Duodenal mucosa (tissue), 2 donors: ENCODE measurements around the gene INKA2.
A peak's percentile ranks its signal among the peaks of the same experiment; 100 is the strongest.

Experiments
- H3K27ac ChIP-seq: one replicate; pipeline ENCODE4 v1.7.0; 2013; ENCODE audit warnings: low read depth, low read length
- H3K27me3 ChIP-seq, 2 donors: one replicate each; pipeline ENCODE4 v1.7.0; 2013; ENCODE audit warnings: low read length in 2 of 2, control low read depth in 1 of 2; ENCODE audit not compliant: insufficient read depth in 2 of 2, control insufficient read depth in 1 of 2
- H3K36me3 ChIP-seq, 2 donors: one replicate each; pipeline ENCODE4 v1.7.0; 2013; ENCODE audit warnings: low read length in 2 of 2, control low read depth in 1 of 2; ENCODE audit not compliant: insufficient read depth in 2 of 2, control insufficient read depth in 1 of 2
- H3K4me1 ChIP-seq, 2 donors: one replicate each; pipeline ENCODE4 v1.7.0; 2013; ENCODE audit warnings: low read length in 2 of 2, control low read depth in 1 of 2; ENCODE audit not compliant: insufficient read depth in 2 of 2, control insufficient read depth in 1 of 2
- H3K4me3 ChIP-seq, 2 donors: one replicate each; pipeline ENCODE4 v1.7.0; 2013; ENCODE audit warnings: low read length in 2 of 2, low read depth in 1 of 2
- H3K9ac ChIP-seq, 2 donors: one replicate each; pipeline ENCODE4 v1.7.0; 2013; ENCODE audit warnings: low read length in 2 of 2, low read depth in 1 of 2
- H3K9me3 ChIP-seq, 2 donors: one replicate each; pipeline ENCODE4 v1.7.0; 2013; ENCODE audit warnings: low read length in 2 of 2, control low read depth in 1 of 2; ENCODE audit not compliant: control insufficient read depth in 1 of 2

The INKA2 gene

DNA sequence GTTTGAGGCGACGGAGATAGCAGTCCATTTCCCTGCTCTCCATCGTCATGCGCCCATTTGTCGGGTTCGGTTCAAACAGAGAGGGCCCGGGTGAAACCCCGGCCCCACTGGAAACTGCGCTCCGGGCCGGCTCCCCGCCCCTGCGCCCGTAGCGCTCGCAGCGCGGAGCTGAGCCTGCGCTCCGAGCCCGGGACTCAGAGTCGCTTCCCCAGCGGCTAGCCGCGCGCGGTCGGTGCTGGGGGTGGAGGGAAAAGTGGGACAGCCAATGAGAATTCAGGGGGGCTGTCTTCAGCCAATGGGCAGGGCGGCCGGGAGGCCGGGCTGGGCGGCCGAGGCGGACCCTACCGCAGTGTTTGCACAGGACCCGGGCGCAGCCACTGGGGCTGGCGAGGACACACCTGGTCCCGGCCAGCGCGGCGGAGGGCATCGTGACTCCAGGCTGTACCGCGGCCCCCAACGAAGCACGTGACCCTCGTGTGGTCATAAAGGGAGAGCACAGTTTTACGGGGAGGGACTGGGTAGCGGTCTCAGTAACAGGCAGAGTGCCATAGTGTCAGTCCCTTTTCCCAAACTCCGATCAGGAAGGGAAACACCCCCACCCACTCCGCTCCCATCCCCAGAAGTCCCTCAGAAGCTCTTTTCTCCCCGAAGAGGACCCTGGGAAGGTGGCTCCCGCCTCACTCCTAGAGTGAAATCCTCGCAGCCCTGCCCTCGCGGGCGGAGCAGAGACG, at the start of gene INKA2:
TSS of gene INKA2 (minus strand) at position 202 of the 731 bp plus-strand sequence. CDS start at position 49, 153 bp downstream.
- Histone ChIP-seq H3K9ac (peak within 1 kb of the TSS; percentile 65 to 70), H3K9me3 (no peaks in the 10 kb centered on the region), H3K36me3 (no peaks in the 10 kb centered on the region), H3K27me3 (peaks cover 4 to 22% of the 10 kb centered on the region in 2 donors), H3K4me1 (peaks cover 28 to 31% of the 10 kb centered on the region in 2 donors), H3K27ac (peak within 1 kb of the TSS; percentile 84), H3K4me3 (peak within 1 kb of the TSS; percentile 81 to 84)

DNA sequence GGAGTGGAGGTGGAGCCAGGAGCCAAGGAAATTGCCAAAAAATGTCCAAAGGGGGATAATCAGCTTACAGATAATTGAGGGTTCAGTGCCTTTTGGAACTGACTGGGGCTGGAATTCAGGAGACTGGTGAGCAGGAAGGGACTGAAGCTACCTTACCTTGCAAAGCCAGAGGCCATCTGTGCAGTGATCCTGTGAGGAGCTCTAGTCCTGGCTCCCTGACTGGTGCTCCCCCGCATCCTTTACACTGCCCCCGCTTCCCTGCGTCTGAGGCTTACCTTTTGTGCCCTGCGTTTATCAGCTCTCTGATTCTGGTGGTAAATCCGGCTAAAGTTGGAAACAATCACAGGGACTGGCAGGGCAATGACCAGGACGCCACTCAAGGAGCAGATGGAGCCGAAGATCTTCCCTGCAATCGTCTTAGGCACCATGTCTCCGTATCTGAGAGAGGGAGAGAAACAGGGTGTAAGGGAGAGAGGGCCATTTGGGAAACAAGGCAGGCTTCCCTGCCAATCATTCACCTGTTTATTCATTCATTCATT, 47.5 kb upstream of the INKA2 start:
- Histone ChIP-seq H3K9ac (no peak overlapping the region), H3K9me3 (no peaks in the 10 kb centered on the region), H3K27me3 (peaks cover 0 to 3% of the 10 kb centered on the region in 2 donors), H3K4me1 (no peaks in the 10 kb centered on the region), H3K27ac (no peak overlapping the region), H3K36me3 (no peaks in the 10 kb centered on the region), H3K4me3 (no peak overlapping the region)

GRCh38 chr1:111784273-111784901, 45.2 kb upstream of the INKA2 start:
- Histone ChIP-seq H3K27me3 (peaks cover 0 to 3% of the 10 kb centered on the region in 2 donors), H3K9ac (no peak overlapping the region), H3K4me1 (no peaks in the 10 kb centered on the region), H3K36me3 (no peaks in the 10 kb centered on the region), H3K4me3 (no peak overlapping the region), H3K27ac (no peak overlapping the region), H3K9me3 (no peaks in the 10 kb centered on the region)

DNA sequence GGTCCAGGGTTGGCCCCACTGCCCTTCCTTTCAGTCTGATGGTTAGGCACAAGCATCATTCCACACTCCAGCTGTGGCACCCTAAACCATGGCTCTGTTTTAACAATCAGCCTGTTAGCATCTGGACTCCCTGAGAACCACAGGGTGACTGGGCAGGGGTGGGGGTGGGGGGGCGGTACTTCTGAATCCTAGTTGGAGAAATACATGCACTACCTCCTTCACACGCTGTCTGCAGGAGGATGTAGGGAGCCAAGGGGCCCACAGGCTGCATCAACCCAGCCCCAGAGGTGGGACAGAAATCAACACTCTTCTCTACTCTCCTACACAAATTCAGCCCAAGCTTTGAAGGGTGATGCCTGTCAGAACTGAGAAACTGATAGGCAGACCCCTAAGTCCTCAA, 40.4 kb upstream of the INKA2 start:
- Histone ChIP-seq H3K9ac (no peak overlapping the region), H3K4me1 (no peaks in the 10 kb centered on the region), H3K36me3 (no peaks in the 10 kb centered on the region), H3K9me3 (no peaks in the 10 kb centered on the region), H3K27me3 (no peaks in the 10 kb centered on the region), H3K4me3 (no peak overlapping the region), H3K27ac (no peak overlapping the region)

DNA sequence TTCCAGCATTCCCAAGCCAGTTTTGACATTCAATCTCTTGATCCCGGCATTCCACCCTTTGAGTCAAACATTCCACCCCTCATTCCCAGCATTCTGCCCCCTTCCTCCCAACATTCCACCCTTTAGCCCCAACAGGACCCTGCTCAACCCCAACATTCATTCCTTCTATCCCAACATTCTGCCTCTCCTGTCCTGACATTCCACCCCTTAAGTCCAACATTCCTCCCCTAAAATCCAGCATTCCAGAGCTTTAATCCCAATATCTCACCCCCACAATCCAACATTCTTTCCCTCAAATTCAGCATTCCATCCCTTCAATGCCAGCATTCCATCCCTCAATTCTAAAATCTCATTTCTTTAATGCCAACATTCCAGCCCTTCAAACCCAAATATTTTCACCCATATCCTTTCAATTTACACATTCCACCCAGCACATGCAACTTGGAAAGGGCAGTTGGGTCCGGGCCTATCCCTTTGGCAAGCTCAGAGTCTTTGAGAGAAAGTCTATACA, 39.4 kb upstream of the INKA2 start:
- H3K9me3 ChIP-seq = no peaks in the 10 kb centered on the region
- no peaks in the 10 kb centered on the region for H3K36me3 ChIP-seq
- no peak overlapping the region for H3K9ac ChIP-seq

DNA sequence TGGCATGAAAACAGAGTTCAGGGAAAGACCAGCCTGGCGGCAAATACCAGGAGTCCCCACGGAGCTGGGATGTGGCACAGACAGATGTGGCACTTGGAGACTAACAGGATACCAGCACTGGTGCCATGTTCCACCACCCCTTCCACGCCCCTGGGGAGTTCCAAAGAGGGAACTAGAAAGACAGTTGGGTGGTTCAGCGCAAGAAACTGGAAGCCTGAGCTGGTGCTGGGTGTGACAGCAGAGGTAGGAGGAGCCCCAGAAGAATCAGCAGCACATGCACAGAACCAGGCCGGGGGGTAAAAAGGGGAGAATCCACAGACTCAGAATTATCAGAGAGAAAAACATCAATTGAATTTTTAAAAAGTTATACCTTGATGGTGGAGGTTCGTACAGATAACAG, 38.9 kb upstream of the INKA2 start:
- no peaks in the 10 kb centered on the region for H3K9me3 ChIP-seq
- no peak overlapping the region for H3K27ac ChIP-seq
- H3K36me3 ChIP-seq = no peaks in the 10 kb centered on the region
- no peak overlapping the region for H3K9ac ChIP-seq
- no peak overlapping the region for H3K4me3 ChIP-seq
- no peaks in the 10 kb centered on the region for H3K4me1 ChIP-seq
- no peaks in the 10 kb centered on the region for H3K27me3 ChIP-seq

More for the DNA sequence above, 39.4 kb upstream of the INKA2 start:
- no peaks in the 10 kb centered on the region for H3K27me3 ChIP-seq
- H3K4me1 ChIP-seq = no peaks in the 10 kb centered on the region
- H3K27ac ChIP-seq = no peak overlapping the region
- no peak overlapping the region for H3K4me3 ChIP-seq

DNA sequence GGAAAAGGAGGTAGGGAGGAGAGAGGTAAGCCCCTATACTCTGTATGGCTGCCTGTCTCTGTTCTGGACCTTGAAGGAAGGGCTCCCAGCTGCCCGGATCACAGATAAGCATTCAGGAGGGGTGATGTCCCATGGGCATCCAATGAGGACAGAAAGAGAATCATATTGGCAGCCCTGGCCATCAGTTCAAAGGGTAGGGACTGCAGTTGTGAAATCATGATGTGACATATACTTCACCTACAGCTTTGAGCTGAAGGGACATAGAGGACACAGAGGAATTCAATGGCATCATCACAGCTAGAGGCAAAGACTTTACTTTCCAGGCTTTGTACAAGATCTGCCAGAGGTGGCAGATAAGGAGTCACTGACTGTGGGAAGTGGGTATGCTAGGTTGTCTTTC, 38.1 kb upstream of the INKA2 start:
- no peaks in the 10 kb centered on the region for H3K9me3 ChIP-seq
- H3K4me1 ChIP-seq = no peaks in the 10 kb centered on the region
- no peaks in the 10 kb centered on the region for H3K36me3 ChIP-seq
- H3K27me3 ChIP-seq = no peaks in the 10 kb centered on the region
- no peak overlapping the region for H3K27ac ChIP-seq
- H3K4me3 ChIP-seq = no peak overlapping the region
- H3K9ac ChIP-seq = no peak overlapping the region

DNA sequence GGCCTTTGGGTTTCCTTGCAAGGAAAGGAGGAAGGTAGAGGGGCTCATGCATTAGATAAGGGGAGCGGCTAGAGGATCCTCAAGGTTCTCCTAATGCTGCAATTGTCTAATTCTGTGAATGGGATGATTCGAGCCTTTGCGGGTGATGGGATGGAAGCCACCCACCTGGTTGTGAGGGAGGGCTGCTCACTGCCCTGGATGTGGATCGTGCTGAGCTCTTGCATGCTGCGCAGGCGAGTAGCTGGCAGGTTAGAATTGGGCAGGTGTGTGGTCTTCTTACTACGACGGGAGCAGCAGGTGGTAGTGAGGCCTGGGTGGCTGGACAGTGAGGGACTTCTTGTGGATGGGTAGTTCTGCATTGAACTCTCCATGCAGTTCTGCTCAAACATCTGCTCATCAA, 37.7 kb upstream of the INKA2 start:
- Histone ChIP-seq H3K9me3 (no peaks in the 10 kb centered on the region), H3K36me3 (no peaks in the 10 kb centered on the region), H3K27me3 (no peaks in the 10 kb centered on the region), H3K4me3 (no peak overlapping the region), H3K9ac (no peak overlapping the region), H3K27ac (no peak overlapping the region), H3K4me1 (no peaks in the 10 kb centered on the region)

- Histone ChIP-seq H3K36me3 (no peaks in the 10 kb centered on the region), H3K4me1 (no peaks in the 10 kb centered on the region), H3K9ac (no peak overlapping the region), H3K4me3 (no peak overlapping the region), H3K27me3 (no peaks in the 10 kb centered on the region), H3K27ac (no peak overlapping the region), H3K9me3 (no peaks in the 10 kb centered on the region)
Measured at GRCh38 chr1:111776391-111776790, 37.2 kb upstream of the INKA2 start.

DNA sequence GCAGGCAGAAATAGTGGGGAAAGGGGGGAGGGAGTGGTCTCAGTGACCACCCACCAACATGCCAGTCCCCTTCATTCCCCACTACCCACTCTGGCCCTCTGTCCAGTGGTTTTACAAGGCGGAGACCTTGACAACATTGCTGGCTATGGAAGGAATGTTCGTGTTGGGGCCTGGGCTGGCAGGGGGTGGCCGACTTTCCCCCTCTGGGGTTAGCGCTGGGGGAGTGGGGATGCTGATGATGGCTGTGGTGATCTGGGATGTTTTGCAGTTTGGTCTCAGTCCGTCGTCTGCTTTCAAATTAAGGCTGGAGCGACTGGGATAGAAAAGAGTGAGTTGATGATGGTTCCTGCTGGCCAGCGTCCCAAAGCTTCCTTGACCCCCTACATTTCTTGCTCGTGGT, 36.8 kb upstream of the INKA2 start:
- H3K9me3 ChIP-seq = no peaks in the 10 kb centered on the region
- H3K27me3 ChIP-seq = no peaks in the 10 kb centered on the region
- H3K9ac ChIP-seq = no peak overlapping the region
- H3K4me3 ChIP-seq = no peak overlapping the region
- no peak overlapping the region for H3K27ac ChIP-seq
- no peaks in the 10 kb centered on the region for H3K4me1 ChIP-seq
- no peaks in the 10 kb centered on the region for H3K36me3 ChIP-seq
